ENCODE results near the gene PRSS36.
"Not testable (repeated sequence)": the region's sequence is repeated elsewhere in the genome, so short reads cannot be mapped to it uniquely, and the experiment has no call there.

PRSS36 gene

DNA sequence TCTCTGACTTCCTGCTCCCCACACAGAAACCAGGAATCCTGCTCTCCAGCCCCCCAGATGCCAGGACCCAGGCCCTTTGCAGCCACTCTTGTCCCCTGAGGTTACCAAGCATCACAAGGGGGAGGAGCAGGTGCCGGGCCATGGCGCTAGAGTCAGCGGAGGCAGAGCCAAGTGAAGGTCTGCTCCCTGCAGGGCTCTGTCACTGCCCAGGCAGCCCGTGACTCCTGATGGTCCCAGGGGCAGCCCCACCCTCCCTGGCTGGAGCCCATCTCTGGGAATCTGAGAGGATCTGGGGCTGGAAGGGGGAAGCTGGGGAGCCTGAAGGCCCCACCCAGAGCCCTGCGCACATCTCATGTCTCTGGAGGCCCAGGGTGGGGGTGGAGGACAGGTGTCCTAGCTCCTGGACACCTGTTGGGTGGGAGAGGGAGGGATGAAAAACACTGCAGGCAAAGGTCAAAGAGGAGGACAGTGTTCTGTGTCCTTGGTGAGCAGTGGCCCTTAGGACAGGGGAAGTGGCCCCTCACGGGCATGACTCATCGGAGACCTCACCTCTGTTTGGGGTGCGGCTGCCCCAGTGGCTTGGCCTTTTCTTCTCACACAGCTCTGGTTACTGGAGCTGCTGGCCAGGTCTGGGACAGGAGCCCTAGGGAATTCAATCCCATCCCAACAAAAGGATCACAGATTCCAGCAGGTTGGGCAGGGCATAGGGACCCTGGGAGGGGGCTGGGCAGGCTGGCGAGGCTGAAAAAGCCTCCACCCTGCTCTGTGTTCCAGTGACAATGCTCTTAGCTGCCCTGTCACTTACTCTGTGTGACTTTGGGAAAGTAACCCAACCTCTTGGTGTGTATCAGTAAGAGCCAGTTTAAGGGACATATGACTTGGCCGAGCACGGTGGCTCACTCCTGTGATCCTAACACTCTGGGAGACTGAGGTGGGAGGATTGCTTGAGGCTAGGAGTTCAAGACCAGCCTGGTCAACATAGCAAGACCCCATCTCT lies at the start of gene PRSS36:
Gene PRSS36, minus strand, starts transcription at position 173 of the 997 bp plus-strand sequence. Its CDS starts 31 bp downstream, at position 142.
- no peak for DNase-seq

DNA sequence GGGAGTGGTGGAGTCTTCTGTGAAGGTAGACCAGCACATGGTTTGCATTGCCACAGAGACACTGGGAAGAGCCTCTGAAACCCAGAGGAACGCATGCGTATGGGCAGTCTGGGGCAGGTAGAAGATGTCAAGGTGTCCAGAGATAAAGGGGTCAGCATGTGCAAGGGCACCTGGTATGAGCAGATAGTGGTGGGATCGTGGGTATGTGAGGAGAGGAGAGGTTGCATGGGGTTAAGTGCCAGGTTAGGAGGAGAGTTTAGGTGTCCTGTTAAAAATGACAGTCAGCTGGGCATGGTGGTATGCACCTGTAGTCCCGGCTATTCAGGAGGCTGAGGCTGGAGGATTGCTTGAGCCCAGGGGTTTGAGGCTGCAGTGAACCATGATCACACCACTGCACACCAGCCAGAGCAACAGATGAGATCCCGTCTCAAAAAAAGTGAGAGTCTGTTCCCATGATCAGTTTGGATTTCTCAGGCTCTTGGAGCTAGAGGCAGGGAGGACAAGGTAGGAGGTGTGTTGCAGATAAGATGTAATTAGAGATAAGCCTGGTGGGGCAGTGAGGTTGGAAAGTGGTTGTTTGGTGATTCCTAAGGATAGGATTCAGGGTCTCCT lies 49.7 kb upstream of the PRSS36 start:
- no peak for DNase-seq

DNA sequence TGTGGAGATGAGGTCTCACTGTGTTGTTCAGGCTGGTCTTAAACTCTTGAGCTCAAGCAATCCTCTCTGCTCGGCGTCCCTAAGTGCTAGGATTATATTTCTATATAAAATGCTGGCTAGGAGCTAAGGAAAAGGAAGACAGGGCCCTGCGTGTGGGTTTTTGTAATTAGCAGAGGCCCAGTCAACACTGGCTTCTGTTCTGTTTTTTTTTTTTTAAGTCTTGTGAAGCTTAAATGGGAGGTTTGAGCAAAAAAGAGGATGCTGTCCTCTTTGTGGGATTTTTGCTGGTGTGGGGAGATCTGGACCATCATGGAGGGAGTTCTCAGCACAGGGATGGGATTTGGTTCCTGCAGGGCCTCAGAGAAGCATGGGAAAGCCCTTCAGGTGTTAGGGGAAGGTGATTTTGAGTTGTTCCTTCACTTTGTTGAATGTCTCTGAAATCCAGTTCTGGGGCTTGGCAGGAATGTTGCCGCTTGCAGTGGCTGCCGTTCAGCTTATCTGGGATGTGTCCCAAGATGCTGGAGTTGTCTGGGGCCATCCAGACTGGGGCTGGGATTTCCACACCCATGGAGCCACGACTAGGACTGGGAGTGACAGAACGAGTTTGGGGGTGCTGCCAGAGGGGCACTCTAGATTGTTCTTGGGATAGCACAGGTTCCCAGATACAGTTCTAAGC lies 48.5 kb upstream of the PRSS36 start:
- no peak for DNase-seq

- DNase-seq, result no peak
Observed at GRCh38 chr16:31196324-31197088, 46.6 kb upstream of the PRSS36 start.

DNA sequence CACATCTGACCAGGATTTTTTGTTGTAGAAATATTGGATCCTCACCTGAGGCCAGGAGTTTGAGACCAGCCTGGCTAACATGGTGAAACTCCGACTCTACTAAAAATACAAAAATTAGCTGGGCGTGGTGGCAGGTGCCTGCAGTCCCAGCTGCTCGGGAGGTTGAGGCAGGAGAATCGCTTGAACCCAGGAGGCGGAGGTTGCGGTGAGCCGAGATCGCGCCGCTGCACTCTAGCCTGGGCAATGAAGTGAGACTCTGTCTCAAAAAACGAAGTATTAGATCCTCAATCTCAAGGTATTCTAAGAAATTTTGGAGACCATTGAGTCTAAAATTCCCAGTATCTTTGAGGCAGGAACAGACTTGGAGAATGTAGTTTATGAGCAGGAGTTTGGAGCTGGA lies 46.0 kb upstream of the PRSS36 start:
- DNase-seq, result not testable (repeated sequence)

DNA sequence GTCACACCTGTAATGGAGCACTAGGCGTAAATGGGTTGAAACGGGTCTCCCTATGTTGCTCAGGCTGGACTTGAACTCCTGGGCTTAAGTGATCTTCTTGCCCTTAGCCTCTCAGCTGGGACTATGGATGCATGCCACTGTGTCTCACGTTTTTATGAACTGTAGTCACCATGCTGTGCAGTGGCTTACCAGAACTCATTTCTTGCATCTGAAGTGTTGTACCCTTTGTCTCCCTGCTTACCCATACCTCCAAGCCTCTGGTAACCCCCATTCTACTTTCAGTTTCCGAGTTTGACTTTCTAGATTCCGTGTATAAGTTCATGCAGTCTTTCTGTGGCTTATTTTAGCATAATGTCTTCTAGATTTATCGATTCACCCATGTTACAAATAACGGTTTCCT lies 45.0 kb upstream of the PRSS36 start:
- no peak for DNase-seq

DNA sequence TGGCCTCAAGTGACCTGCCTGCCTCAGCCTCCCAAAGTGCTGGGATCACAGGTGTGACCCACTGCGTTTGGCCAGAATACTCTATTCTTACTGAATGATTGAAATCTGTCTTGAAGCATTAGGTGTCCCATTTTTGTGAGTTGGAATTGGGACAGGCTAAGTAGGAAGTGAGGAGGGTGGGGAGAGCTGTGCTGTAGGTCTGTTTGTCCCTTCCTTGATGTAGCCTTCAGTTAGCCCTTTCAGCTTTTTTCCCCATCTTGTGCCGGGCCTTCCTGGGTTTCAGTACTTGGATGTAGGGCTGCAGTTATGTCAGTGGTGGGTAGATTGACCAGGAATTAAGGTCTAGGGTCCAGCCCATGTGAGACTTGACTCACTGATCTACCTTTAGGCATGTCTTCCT lies 44.0 kb upstream of the PRSS36 start:
- no peak for DNase-seq

- no peak for DNase-seq
Observed at GRCh38 chr16:31192856-31193642, 43.2 kb upstream of the PRSS36 start.

DNA sequence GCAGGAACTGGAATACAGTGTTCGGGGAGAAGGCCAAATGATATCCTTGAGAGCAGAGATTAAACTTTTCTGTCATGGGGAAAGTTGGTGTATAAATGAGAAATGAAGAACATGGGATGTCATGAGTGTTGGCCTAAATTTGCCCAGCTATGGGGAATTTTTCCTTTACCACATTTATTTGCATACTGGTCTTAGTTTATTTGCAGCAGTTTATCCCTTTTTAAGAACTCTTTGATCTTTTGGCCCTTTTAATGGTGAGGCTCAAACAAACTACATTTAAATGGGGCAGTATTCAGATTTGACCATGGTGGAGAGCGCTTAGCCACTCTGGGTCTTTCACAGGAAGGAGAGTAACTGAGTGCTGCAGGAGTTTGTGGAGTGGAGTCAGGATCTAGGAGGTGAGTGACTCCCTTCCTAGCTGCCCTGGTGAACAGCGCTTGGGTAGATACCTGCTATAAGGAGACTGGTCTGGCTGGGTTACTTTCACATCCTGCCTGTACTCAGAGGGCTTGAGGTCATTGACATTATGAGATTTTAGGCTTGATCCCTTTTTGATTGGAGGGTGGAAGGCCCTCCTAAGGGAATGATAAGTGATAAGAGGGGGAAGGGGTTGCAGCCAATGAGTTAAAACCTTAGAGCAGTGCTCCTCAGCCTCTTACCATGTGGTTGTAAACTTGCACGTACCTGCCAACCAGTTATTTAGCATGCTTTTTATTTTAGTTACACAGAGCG lies 42.0 kb upstream of the PRSS36 start:
- DNase-seq, result no peak

GRCh38 chr16:31190818-31191444 lies 41.1 kb upstream of the PRSS36 start:
- DNase-seq, result no peak

GRCh38 chr16:31190061-31190460 lies 40.2 kb upstream of the PRSS36 start:
- DNase-seq, result no peak

GRCh38 chr16:31189412-31189778 lies 39.5 kb upstream of the PRSS36 start:
- DNase-seq, result no peak

DNA sequence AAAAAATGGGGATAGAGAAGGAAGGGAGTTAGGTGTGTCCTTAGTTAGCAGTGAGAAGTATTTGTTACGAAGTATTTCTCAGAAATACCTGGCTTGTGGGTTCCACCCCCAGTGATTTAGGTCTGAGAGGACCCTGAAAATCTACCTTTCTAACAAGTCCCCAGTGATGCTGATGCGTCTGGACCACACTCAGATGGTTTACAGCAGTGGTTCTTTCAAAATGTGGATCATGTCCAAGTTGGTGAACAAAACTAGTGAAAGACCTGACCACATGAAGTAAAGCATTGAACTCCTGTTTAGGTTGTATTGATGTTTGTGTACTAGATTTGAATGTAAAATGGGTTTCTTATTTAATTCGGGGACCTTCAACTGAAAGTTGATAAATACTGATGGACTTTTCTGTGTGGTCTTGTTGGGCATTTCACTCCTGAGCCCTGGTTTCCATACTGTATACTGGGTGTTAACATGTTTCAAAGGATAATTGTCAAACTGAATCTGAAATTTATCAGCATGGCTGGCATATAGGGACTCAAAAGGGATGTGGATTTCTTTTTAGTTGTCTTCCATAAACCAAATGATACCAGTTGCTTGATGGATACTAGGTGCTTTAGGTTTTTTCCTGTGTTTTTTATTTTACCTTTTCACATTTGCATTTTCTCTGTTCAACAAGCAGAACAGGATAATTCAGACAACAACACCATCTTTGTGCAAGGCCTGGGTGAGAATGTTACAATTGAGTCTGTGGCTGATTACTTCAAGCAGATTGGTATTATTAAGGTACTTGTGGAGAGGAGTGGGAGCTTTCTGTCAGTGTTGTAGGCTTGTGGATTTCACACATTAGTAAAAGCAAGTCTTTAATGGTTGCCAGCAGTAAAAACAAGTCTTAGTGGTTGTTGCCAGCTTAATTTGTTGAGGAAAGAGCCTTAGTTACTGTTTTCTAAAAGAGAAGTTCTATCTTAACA lies 38.9 kb upstream of the PRSS36 start:
- no peak for DNase-seq

GRCh38 chr16:31187808-31188189 lies 37.9 kb upstream of the PRSS36 start:
- DNase-seq, result no peak

DNA sequence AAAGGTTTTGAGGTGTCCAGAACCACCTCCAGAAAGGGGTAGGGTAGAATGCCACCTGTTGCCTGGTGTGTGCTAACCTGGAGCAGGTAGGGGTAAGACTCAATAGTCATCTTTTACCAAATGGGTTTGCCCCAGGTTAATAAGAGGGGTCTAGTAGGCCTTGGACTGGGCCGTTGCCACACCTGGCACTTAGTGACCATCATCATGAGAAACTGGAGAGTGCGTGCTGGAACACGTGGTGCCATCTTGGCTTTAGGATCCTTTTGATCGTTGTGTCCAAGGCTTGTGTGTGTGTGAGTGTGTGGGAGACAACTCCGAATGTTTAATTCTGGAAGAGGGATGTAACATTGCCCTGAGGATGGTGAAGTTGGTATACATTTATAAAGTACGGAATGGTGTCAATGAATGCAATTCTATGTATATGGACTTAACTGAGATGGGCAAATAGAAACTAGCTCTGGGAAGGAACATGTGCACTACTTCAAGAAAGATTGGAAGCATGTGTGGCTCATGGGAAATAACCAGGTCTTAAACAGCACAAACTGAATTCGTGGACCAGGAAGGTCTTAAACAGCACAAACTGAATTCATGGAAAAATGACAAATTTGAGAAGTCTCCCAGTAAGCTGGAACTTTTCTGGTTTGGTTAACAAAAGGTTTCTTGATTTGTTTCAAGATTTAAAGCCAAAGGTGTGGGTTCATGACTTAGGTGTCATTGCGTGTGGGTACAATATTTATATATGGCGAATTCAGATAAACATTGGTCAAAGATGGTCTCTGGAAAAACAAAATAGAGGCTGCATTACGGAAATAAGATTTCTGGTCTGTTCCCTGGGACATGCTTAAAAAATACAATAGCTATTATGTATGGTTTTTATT lies 37.3 kb upstream of the PRSS36 start:
- no peak for DNase-seq

GRCh38 chr16:31186176-31186575 lies 36.3 kb upstream of the PRSS36 start:
- no peak for DNase-seq

GRCh38 chr16:31185339-31185738 lies 35.5 kb upstream of the PRSS36 start:
- DNase-seq, result no peak

GRCh38 chr16:31184888-31185287 lies 35.0 kb upstream of the PRSS36 start:
- DNase-seq, result no peak
